Right forelimb (tissue), 1 donor: ENCODE data around the gene STC2.
"Not testable (repeated sequence)": the region's sequence is repeated elsewhere in the genome, so short reads cannot be mapped to it uniquely, and the experiment has no call there.

Experiments used
- DNase-seq: peaks from one replicate; pipeline ENCODE4 v3.0.0-alpha.2; 2018

Gene STC2, protein sequence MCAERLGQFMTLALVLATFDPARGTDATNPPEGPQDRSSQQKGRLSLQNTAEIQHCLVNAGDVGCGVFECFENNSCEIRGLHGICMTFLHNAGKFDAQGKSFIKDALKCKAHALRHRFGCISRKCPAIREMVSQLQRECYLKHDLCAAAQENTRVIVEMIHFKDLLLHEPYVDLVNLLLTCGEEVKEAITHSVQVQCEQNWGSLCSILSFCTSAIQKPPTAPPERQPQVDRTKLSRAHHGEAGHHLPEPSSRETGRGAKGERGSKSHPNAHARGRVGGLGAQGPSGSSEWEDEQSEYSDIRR

GRCh38 chr5:173327948-173328843, at the start of gene STC2:
TSS of gene STC2 (minus strand) at chr5:173328414. CDS start at chr5:173328193, 221 bp downstream.
- DNase-seq, result peak; percentile 83

GRCh38 chr5:173371400-173371799, 43.2 kb upstream of the STC2 start:
- no peak for DNase-seq

DNA sequence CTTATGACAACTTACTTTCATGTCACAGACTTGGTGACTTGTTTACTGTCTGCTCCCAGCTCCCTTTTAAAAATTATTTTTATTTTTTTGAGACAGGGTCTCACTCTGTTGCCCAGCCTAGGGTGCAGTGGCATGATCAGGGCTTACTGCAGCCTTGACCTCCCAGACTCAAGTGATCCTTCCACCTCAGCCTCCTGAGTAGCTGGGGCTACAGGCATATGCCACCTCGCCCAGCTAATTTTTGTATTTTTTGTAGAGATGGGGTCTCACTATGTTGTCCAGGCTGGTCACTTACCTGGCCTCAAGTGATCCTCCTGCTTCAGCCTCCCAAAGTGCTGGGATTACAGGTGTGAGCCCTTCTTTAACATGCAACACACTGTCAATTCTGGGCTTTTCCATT, 35.2 kb upstream of the STC2 start:
- DNase-seq, result not testable (repeated sequence)

- DNase-seq, result no peak
These were observed 27.3 kb upstream of the STC2 start for GRCh38 chr5:173355561-173355960.

- no peak for DNase-seq
These were observed 26.4 kb upstream of the STC2 start for GRCh38 chr5:173354645-173355044.

DNA sequence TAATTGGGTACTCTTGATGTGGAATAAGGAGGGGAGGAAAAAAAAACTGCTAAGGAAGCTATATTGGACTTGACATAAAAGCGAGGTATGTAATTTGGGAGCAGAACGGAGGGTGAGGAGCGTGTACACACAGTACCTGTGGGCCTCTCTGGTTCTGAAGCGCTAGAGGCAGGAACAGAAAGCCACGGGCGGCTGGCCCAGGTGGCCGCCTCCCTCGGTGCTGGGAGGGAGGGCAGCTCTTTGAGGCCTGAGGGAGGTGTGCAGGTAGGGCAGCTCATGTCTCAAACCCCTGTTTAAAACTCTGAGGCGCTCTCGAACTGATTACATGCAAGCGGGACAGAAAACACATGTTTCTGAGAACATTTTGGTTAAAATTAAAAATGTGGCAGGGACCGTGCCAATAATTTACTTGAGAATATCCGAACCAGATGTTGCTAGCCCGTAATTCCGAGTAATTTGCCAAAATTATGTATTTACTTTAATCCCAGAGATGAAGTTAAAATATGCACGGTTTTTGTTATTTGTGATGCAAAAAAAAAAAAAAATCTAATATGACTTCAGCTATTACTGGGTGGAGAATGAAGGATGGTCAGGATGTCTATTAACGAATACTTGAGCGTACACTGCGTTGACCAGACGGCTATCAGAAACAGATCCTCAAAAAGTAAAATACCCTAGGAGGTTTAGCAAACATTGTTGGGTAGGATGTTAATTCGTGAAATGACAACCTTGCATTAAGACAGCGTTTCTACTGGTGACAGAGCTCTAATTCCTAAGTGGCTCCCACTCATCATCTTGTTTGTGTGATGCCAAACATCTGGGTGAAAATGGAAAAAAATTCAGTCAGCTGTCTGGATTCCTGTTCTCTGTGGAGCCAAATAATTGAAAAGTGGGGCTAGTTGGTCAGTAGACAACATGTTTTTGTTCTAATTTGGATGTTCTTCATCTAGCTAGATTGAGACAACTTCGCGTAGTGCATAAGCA, 24.4 kb upstream of the STC2 start:
- DNase-seq, result no peak

DNA sequence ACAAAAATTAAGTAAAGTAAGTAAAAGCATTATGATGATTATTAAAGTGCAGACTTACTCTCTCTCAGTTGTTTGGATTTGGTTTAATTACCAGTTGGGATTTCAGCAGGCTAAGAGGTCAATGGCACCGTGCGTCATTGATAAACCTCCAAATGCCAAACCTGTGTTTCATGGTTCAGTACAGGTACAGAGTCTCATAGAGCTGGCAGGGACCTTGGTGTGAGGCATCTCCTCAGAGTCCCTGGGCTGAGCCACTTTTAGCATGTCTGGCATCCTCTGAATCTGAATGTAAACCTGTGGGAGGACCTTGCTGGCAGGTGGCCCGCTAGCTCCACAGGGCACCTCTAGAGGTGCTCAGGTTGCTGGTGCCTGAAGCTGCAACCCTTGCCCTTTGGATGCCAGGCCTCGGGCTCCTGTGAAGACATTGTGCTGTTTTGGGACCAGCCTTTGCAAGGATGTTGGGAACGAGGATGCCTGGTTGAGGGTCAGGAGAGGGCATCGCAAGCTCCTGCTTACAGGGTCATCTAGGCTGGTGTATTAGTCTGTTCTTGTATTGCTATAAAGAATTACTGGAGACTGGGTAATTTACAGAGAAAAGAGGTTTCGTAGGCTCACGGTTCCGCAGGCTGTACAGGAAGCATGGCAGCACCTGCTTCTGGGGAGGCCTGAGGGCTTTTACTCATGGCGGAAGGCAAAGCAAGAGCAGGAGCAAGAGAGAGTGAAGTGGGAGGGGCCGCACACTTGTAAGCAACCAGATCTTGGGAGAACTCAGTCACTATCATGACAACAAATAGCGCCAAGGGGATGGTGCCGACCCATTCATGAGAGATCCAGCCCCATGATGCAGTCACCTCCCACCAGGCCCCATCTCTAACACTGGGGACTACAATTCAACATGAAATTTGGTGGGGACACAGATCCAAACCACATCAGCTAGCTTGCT, 14.9 kb upstream of the STC2 start:
- DNase-seq, result no peak

- no peak for DNase-seq
These were observed 13.8 kb upstream of the STC2 start for GRCh38 chr5:173341961-173342430.

- DNase-seq, result no peak
These were observed 12.8 kb upstream of the STC2 start for GRCh38 chr5:173340984-173341383.

DNA sequence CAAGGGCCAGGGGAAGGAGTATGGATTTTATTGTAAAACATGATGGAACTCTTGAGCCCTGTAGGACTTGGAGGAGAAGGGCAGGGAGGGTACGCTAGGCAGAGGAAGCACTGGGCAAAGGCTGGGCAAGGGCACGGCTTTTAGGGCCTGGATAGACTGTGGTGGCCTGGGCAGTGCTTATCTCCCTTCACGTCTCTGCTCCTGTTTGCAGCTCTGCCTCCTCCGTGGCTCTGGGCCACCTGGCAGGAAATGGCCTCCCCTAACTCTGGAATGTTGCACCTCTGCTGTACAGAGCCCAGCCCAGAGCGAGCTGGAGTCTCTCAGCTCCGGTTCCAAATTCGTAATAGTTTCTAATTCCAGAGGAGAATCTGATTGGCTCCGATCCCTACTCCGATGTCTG, 12.2 kb upstream of the STC2 start:
- no peak for DNase-seq

- no peak for DNase-seq
These were observed 11.1 kb upstream of the STC2 start for GRCh38 chr5:173339286-173339685.

GRCh38 chr5:173338380-173339015, 10.3 kb upstream of the STC2 start:
- DNase-seq, result no peak

- DNase-seq, result no peak
These were observed 6.6 kb upstream of the STC2 start for GRCh38 chr5:173334808-173335207.

GRCh38 chr5:173333925-173334661, 5.9 kb upstream of the STC2 start:
- DNase-seq, result no peak

DNA sequence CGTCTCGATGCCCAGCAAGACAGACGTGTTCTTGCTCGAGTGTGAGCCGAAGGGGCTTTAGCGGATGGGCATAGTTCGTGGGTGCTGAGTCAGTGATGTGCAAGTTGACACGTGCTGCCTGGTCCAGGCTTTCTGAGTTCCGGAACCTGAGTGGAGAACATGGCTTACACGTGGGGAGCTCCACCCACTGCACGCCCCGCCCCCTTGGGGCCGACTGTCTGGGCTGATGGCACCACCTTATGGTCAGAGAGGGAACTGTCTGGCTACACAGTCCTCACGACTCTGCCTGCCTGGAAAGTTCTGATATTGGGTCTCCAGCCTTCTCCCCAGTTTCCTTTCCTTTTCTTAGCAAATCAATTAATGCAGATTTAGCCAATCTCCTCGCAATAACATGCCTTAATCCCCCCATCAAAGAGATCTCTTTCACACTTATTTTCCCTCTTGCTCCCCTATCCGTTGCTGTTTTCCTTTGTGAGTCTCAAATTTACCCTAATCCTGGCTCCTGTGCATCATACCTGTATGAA, 3.8 kb upstream of the STC2 start:
- DNase-seq, result peak; percentile 88

DNA sequence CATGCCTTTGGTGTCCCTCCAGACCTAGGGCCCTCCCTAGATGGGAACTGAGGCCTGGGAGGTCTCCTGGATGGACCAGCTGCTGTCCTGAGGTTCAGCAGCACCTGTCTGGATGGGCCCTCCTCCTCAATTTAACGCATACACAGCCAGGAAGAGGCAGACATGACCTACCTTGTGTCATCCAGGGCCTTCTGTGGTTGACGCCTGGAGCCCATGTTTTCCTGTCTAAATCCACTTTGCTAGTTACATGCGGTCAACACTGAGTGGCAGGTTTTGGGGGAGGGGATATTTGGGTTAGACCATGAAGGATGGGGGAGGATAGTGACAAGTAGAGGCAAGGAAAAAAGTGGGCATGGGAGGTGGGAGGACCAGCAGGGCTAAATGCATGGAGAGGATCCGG, 3.1 kb upstream of the STC2 start:
- DNase-seq, result no peak

DNA sequence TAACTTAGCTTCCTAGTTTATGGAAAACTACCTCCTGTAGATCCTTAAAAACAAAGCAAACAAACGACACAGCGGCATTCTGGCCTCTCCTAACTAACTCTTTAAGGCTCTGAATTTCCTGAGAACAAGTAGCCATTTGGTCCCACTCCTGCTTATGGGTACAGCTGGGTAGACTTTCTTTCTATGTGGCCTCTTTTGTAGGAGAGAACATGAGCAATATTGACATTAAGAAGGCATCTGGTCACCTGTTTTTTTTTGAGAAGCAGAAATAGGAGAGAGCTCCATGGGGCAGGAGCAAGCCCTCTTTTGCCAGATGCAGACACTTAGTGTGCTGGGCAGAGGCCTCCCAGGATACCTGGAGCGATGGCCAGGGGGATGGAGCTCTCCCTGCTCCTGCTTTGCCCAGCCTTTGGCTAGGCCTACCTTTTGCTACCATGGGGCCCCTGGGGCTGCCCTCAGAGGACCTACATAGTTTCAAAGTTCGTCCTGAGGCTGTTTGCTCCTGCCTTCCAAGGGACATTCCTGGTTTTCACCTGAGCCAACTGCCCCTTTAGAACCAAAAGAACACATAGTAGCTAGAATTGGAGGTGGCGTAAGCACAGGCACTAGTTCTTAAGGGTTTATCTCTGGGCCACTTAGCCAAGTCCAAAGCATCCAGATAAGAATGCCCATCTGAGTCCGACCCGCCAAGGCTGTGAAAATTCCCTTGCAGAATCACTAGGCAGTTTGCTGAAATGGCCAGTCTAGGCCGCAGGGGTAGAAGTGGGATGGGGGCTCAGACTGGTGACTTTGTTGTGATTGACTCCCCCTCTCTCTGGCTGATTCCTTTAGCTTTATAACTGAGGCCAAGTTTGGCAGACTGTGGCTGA, 2.4 kb upstream of the STC2 start:
- no peak for DNase-seq

- no peak for DNase-seq
These were observed 1.5 kb upstream of the STC2 start for GRCh38 chr5:173329491-173330337.
